HEK293 (cell line): ENCODE measurements around the gene NGLY1.

Experiments
- BCL11B ChIP-seq: fragments of 450-650 bp; formaldehyde crosslinking; IDR thresholded peaks from 2 replicates; pipeline ENCODE4 v1.5.1; 2016; ENCODE audit warnings: low read depth, missing biosample characterization, missing genetic modification characterization
- CTCF ChIP-seq: fragments of 450-650 bp; formaldehyde crosslinking; IDR thresholded peaks from 2 replicates; pipeline ENCODE4 v1.5.1; 2016; ENCODE audit warnings: missing biosample characterization, missing genetic modification characterization
- KLF8 ChIP-seq: fragments of 450-650 bp; formaldehyde crosslinking; IDR thresholded peaks from 2 replicates; pipeline ENCODE4 v1.5.1; 2016; ENCODE audit warnings: missing biosample characterization, missing genetic modification characterization
- ZFP69B ChIP-seq: fragments of 450-650 bp; formaldehyde crosslinking; IDR thresholded peaks from 2 replicates; pipeline ENCODE4 v1.5.1; 2016; ENCODE audit warnings: missing biosample characterization, missing genetic modification characterization
- ZNF23 ChIP-seq: fragments of 450-650 bp; formaldehyde crosslinking; IDR thresholded peaks from 2 replicates; pipeline ENCODE4 v1.5.1; 2016; ENCODE audit warnings: missing biosample characterization, missing genetic modification characterization, borderline replicate concordance
- ZNF24 ChIP-seq: fragments of 450-650 bp; formaldehyde crosslinking; IDR thresholded peaks from 2 replicates; pipeline ENCODE4 v1.5.1; 2016; ENCODE audit warnings: missing biosample characterization, missing genetic modification characterization
- ZNF398 ChIP-seq: fragments of 450-650 bp; formaldehyde crosslinking; IDR thresholded peaks from 2 replicates; pipeline ENCODE4 v1.5.1; 2017; ENCODE audit warnings: missing biosample characterization, missing genetic modification characterization
- ZNF473 ChIP-seq: fragments of 450-650 bp; formaldehyde crosslinking; IDR thresholded peaks from 2 replicates; pipeline ENCODE4 v1.5.1; 2017; ENCODE audit warnings: missing biosample characterization, missing genetic modification characterization
- ZNF510 ChIP-seq: fragments of 450-650 bp; formaldehyde crosslinking; IDR thresholded peaks from 2 replicates; pipeline ENCODE4 v1.5.1; 2018; ENCODE audit warnings: mild to moderate bottlenecking, missing genetic modification characterization, missing biosample characterization; ENCODE audit not compliant: insufficient replicate concordance
- TF ChIP-seq, protein P1 (sequence below): fragments of 450-650 bp; formaldehyde crosslinking; IDR thresholded peaks from 2 replicates; pipeline ENCODE4 v1.5.1; 2016; ENCODE audit warnings: missing biosample characterization, missing genetic modification characterization, low read depth

GRCh38 chr3:25785826-25786225, 2.6 kb upstream of the NGLY1 start:
- TF ChIP-seq ZNF24 (tag by site-specific recombination) (no peak), ZNF510 (tag by site-specific recombination) (no peak), KLF8 (tag by site-specific recombination) (no peak), CTCF (tag by site-specific recombination) (no peak), BCL11B (tag by site-specific recombination) (no peak), ZNF23 (no peak), ZFP69B (tag by site-specific recombination) (no peak), ZNF398 (no peak), ZNF473 (tag by site-specific recombination) (no peak)
- TF ChIP-seq, protein P1, sequence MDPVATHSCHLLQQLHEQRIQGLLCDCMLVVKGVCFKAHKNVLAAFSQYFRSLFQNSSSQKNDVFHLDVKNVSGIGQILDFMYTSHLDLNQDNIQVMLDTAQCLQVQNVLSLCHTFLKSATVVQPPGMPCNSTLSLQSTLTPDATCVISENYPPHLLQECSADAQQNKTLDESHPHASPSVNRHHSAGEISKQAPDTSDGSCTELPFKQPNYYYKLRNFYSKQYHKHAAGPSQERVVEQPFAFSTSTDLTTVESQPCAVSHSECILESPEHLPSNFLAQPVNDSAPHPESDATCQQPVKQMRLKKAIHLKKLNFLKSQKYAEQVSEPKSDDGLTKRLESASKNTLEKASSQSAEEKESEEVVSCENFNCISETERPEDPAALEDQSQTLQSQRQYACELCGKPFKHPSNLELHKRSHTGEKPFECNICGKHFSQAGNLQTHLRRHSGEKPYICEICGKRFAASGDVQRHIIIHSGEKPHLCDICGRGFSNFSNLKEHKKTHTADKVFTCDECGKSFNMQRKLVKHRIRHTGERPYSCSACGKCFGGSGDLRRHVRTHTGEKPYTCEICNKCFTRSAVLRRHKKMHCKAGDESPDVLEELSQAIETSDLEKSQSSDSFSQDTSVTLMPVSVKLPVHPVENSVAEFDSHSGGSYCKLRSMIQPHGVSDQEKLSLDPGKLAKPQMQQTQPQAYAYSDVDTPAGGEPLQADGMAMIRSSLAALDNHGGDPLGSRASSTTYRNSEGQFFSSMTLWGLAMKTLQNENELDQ: no peak
